Calu3 (cell line): ENCODE measurements around the gene PDLIM4. TPM values are rescaled to one million over a fixed set of nuclear protein-coding genes. Genes with fewer than 3 reads are reported as not detected.

ENCODE experiments used
- BruUV-seq: library from RNA; stranded (reverse); fragments of 400-500 nt; replicated peaks from 2 replicates; lab custom pipeline; 2021; lab: Mats Ljungman, UMichigan
- CTCF ChIA-PET: fragments of 300-600 bp; sonication (Branson Sonifier 250); formaldehyde crosslinking; loops from one replicate; lab custom pipeline; 2022; ENCODE audit warnings: antibody characterized with exemption; lab: Charles Lee
- DNase-seq: peaks from one replicate; pipeline ENCODE4 v3.0.0; 2022
- H3K27ac Mint-ChIP-seq: one replicate; pipeline ENCODE4 v1.8.0; 2022; ENCODE audit warnings: mixed read lengths; ENCODE audit not compliant: unreplicated experiment
- H3K27me3 Mint-ChIP-seq: one replicate; pipeline ENCODE4 v1.8.0; 2022; ENCODE audit warnings: mixed read lengths; ENCODE audit not compliant: unreplicated experiment
- H3K36me3 Mint-ChIP-seq: one replicate; pipeline ENCODE4 v1.8.0; 2022; ENCODE audit warnings: mild to moderate bottlenecking, moderate library complexity, mixed read lengths; ENCODE audit not compliant: insufficient read depth, unreplicated experiment
- H3K4me1 Mint-ChIP-seq: one replicate; pipeline ENCODE4 v1.8.0; 2022; ENCODE audit warnings: mild to moderate bottlenecking, low read depth, mixed read lengths; ENCODE audit not compliant: unreplicated experiment
- H3K4me3 Mint-ChIP-seq: one replicate; pipeline ENCODE4 v1.8.0; 2022; ENCODE audit warnings: mild to moderate bottlenecking, low read depth, moderate library complexity, mixed read lengths; ENCODE audit not compliant: unreplicated experiment
- H3K9me3 Mint-ChIP-seq: one replicate; pipeline ENCODE4 v1.8.0; 2022; ENCODE audit warnings: low read depth, mixed read lengths; ENCODE audit not compliant: unreplicated experiment
- CTCF ChIP-seq: fragments of 200-600 bp; IDR thresholded peaks from one replicate; pipeline ENCODE4 v1.8.0; 2022; ENCODE audit warnings: antibody characterized with exemption; ENCODE audit not compliant: unreplicated experiment
- intact Hi-C: fragments of 100-400 bp; cut with micrococcal nuclease; formaldehyde crosslinking; loops from one replicate; pipeline ENCODE4 v1.10.0; 2022; ENCODE audit not compliant: unreplicated experiment
- total RNA-seq: library from RNA; stranded (reverse); gene quantifications from 2 replicates; pipeline ENCODE4 v1.2.3, GENCODE V29; 2022

PDLIM4 gene
- total RNA-seq, 1 experiment from 2014 or later, result 20.8 TPM

- Mint-ChIP-seq H3K4me3 (no peak overlapping the region), H3K4me1 (no peaks in the 10 kb centered on the region), H3K9me3 (no peaks in the 10 kb centered on the region), H3K36me3 (peaks cover 8% of the 10 kb centered on the region), H3K27ac (no peak overlapping the region), H3K27me3 (peaks cover 18% of the 10 kb centered on the region)
- no peak for TF ChIP-seq CTCF
- DNase-seq, result no peak
- CTCF ChIA-PET, result no interaction called here
- no TSS peak for BruUV-seq
- intact Hi-C loops, result no loop called here
Measured at GRCh38 chr5:132232465-132232864, 25.0 kb upstream of the PDLIM4 start.

- BruUV-seq, result no TSS peak
- Mint-ChIP-seq H3K4me3 (no peak overlapping the region), H3K9me3 (no peaks in the 10 kb centered on the region), H3K27me3 (peaks cover 18% of the 10 kb centered on the region), H3K27ac (no peak overlapping the region), H3K4me1 (no peaks in the 10 kb centered on the region), H3K36me3 (peaks cover 2% of the 10 kb centered on the region)
- CTCF ChIA-PET, result interaction anchor here (0.6 kb wide), 1 partner anchor 1789 kb away, joined by 4 read pairs; no protein-coding TSS in a partner anchor
- no peak for TF ChIP-seq CTCF
- intact Hi-C loops, result no loop called here
- DNase-seq, result no peak
Measured at GRCh38 chr5:132233081-132233480, 24.4 kb upstream of the PDLIM4 start.

- no peak for DNase-seq
- Mint-ChIP-seq H3K27me3 (peaks cover 14% of the 10 kb centered on the region), H3K27ac (no peak overlapping the region), H3K4me1 (no peaks in the 10 kb centered on the region), H3K4me3 (no peak overlapping the region), H3K9me3 (no peaks in the 10 kb centered on the region), H3K36me3 (no peaks in the 10 kb centered on the region)
- TF ChIP-seq CTCF, result no peak
- CTCF ChIA-PET, result no interaction called here
- intact Hi-C loops, result no loop called here
- no TSS peak for BruUV-seq
Measured at GRCh38 chr5:132233811-132234683, 23.4 kb upstream of the PDLIM4 start.

- no TSS peak for BruUV-seq
- no peak overlapping the region for H3K27ac Mint-ChIP-seq
- intact Hi-C loops, result loop anchor here (5.0 kb wide), 1 partner anchor 138 kb away; no protein-coding TSS in a partner anchor
- peaks cover 8% of the 10 kb centered on the region for H3K27me3 Mint-ChIP-seq
- CTCF ChIA-PET, result interaction anchor here (0.7 kb wide), 1 partner anchor 94 kb away, joined by 3 read pairs; no protein-coding TSS in a partner anchor
- H3K9me3 Mint-ChIP-seq, result no peaks in the 10 kb centered on the region
- DNase-seq, result no peak
- no peak overlapping the region for H3K4me3 Mint-ChIP-seq
- H3K36me3 Mint-ChIP-seq, result no peaks in the 10 kb centered on the region
- no peak for TF ChIP-seq CTCF
- H3K4me1 Mint-ChIP-seq, result no peaks in the 10 kb centered on the region
Measured at GRCh38 chr5:132234684-132235062, 22.8 kb upstream of the PDLIM4 start.
